ENCODE measurements around the gene ALDH3A2.

ALDH3A2 gene
- 36.7 to 37.8 reads per million in 2 donors for total RNA-seq

DNA sequence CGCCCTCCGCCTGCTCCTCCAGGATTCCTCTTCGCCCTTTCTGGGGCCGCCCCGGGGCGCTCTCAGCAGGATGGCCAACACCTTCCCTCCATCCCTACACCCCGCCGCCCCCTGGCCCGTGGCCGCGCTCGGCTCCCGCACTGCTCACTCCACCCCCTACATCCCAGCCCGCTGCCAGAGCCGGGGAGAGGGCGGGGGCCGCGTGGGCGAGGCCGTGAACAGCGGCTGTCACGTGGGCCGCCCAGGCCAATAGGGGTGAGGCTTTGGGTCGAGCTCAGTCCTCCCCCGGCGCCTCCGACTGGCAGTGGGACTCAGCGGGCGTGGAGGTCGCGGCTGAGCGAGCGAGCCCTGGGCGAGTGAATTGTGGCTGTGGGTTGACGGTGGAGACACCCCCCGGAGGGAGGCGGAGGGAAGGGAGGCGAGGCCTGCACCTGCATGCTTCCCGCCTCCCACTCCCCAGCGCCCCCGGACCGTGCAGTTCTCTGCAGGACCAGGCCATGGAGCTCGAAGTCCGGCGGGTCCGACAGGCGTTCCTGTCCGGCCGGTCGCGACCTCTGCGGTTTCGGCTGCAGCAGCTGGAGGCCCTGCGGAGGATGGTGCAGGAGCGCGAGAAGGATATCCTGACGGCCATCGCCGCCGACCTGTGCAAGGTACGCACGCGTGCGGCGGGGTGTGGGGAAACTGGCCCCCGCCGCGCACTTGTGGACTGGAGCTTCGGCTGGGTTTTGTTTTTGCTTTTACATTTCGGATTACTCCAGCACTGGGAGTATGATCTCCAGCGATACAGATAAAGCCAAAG lies at the start of gene ALDH3A2:
ALDH3A2 (plus strand) TSS at position 277 of the 799 bp plus-strand sequence; CDS start at position 498, 221 bp downstream.
- peak; percentile 90 for DNase-seq

DNA sequence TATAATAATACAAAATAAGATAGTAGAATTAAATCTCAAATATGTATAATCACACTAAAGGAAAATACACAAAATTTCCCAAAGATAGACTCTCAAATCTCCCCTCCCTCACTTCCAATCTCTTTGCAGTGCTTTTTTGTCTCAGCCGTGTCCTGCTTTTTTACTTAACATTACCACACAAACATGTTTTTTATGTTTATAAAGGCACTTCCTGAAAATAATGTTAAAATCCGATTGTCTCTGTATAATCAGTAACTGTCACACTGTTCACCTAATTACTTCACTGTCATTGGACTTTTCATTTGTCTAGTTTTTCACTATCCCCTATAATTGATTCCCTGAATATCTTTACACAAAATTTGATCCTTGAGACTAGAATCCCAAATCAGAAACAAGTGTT lies 38.2 kb upstream of the ALDH3A2 start:
- no peak for DNase-seq

DNA sequence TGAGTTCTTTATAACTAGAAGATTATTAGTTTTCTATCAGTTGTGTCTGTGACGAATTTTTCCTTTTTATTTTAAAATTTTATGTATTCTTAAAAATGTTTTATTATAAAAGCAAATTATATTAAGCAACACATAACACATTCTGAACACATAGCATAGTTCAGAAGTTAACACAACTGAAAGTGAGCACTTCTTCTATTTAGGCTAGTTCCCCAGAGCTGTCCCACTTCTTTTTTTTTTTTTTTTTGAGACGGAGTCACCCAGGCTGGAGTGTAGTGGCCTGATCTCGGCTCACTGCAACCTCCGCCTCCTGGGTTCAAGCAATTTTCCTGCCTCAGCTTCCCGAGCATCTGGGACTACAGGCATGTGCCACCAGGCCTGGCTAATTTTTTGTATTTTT lies 37.7 kb upstream of the ALDH3A2 start:
- no peak for DNase-seq

DNA sequence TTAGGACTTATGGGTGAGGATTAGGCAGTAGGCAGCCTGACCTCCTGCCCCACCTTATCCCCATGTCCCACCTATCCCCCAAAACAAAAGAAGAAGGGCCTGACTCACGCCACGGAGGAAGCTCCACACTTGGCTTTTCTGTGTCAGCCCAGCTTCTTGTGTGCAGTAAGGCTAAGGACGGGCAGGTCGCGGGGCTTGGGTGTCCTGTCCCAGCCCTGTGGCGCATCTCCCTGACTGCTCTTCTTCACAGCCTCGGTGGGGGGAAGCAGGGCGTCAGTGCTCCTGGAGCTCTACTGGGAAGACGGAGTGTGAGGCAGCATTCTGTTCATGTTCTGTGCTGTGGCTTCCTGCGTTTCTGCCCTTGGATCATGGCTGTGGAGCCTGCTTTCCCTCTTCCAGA lies 34.6 kb upstream of the ALDH3A2 start:
- no peak for DNase-seq

DNA sequence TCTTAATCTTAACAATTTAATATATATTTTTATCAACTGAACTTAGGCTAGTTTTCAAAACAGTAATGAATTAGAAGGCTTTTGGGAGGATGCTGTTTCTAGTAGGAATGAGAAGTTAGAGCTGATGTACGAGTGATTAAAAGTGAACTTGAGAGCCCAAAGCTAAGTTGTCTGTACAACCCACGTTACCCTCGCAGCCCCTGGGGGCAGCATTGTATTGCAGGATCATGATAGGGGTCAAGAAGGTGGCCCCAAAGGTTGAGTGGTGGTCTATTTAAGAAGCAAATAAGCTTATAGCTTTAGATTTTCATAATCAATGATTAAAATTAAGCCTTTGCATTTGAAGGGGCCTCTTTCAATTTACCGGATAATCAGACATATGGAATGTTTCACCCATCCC lies 33.7 kb upstream of the ALDH3A2 start:
- no peak for DNase-seq

DNA sequence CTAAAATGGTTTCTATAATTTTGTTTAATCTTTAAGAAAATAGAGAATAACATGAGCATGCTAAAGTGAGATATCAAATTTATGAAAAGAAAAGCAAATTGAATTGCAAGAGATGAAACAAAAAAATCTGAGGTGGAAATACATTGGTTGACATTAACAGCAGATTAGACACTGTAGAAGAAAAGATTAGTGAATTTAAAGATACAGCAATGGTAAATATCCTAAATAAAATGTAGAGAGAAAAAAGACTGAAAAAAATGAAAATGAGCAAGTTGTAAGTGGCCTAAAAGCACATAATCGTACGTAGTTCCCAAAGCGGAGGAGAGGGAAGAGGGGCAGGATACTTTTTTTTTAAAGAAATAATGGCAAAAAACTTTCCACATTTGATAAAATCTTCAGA lies 30.5 kb upstream of the ALDH3A2 start:
- DNase-seq: no peak

DNA sequence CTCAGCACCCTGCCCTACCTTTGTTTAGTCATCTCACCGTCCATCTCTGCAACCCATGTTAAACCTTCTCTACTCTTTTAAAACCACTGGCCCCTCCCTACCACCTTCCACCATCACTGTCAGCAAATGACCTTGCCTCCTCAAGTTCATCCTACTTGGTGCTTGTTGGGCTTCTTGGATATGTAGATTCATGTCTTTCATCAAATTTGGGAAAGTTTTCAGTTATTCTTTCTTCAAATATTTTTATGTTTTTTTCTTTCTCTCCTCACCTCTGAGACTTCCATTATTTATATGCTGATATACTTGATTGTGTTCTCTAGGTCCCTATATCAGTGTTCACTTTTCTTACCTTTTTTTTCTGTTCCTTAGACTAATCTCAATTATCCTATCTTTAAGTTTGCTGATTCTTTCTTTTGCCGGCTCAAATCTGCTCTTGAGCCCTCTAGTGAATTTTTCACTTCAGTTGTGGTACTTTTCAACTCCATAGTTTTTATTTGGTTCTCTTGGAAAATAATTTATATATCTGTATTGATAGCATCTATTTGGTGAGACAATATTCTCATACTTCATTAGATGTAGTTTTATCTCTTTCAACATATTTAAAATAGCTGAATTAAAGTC lies 28.7 kb upstream of the ALDH3A2 start:
- no peak for DNase-seq

DNA sequence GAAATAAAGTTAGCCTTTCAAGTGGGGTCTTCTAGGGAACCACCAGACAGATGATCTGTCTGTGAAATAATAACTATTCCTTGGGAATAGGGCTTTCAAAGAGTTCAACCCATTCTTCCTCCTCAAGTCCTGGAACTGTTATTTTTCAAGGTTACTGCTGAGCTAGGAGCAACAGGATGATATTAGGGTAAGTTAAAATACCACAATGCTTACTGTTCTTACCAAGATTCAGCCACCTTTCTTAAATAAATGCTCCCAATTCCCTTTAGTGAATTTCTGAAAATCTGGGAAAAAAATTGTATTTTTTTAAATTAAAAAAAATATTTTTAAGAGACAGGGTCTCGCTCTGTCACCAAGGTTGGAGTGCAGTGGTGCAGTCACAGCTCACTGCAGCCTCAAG lies 26.9 kb upstream of the ALDH3A2 start:
- no peak for DNase-seq

DNA sequence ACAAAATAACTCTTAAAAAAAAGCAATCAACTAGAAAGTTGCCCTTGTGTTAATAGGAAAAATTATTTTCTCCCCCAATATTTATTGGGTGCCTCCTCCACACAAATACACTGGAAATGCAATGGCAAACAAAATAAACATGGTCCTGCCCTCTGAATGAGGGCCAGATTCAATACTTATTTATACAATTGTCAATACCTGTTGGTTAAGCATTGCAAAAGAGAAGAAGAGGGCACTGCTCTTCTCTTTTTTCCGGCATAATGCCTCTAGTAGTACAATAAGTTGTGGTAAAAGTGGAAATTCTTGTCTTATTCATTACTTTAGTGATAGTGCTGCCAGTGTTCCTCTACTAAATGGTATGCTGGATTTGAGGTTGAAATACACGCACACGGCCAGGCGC lies 22.5 kb upstream of the ALDH3A2 start:
- DNase-seq: no peak

DNA sequence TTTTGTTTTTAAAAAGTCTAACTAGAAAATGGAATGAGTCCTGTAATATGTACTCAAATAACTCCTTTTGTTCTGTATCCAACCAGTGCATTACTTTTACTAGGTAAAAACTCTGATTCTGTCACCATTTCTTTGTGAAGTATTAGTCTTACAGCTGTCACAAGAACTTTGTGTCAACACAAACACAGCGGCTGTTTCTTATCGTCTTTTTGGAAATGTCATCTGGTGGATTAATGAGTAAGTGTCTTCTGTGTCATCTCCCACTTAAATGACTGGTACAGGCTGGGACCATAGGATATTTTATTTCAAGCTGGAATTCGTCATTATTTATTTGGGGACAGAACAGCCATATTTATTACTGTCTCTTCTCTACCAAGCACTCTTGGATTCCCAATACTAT lies 19.1 kb upstream of the ALDH3A2 start:
- DNase-seq: no peak

DNA sequence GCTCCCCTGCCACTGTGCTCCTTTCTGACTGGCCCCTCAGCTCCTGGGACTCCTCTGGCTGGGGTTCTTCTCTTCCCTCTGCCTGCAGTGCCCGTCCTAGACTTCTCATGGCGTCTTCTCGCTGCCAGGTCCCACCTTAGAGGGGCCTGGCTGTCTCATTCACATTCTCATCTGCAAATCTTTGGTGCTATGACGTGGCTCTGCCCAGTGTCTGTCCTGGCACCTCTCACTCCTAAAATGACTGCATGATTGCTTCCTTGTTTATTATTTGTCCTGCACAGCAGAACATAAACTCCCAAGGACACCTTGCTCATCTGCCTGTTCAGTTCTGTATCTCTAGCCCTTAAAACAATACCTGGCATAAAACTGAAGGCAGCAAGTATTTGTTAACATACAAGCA lies 18.5 kb upstream of the ALDH3A2 start:
- no peak for DNase-seq

DNA sequence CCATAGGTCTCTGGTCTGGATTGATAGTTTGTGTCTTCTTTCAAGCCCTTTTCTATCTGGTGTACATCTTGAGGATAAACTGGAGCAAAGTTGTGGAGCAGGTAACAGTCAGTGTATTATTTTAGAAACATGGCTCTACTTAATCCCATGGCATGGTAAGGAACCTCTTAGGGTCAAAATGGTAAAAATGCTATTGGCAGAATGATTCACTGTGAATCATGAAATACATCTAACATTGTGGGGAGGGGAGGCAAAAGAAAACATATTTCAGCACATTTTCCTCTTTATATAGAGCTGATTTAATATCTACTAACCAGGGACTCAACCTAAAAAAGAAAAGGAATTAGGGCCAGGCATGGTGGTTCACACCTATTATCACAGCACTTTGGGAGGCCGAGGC lies 17.9 kb upstream of the ALDH3A2 start:
- no peak for DNase-seq

DNA sequence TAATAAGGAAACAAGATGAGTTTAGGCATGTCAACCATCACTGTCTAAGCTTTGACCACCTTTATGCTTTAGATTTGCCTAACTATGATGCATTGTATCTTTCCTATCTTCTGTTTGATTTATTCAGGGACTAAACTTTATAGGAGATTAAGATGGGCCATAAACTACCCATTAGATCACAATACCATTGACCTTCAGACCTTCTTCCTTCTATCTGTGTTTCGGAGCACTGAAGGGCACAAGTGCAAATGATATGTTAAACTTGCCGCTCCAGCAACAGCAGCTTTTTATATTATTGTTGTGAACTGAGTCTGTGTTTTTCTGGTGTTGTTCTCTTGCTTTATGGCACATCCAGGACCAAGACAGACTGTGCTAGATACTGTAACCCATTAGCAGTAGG lies 16.6 kb upstream of the ALDH3A2 start:
- DNase-seq: no peak

DNA sequence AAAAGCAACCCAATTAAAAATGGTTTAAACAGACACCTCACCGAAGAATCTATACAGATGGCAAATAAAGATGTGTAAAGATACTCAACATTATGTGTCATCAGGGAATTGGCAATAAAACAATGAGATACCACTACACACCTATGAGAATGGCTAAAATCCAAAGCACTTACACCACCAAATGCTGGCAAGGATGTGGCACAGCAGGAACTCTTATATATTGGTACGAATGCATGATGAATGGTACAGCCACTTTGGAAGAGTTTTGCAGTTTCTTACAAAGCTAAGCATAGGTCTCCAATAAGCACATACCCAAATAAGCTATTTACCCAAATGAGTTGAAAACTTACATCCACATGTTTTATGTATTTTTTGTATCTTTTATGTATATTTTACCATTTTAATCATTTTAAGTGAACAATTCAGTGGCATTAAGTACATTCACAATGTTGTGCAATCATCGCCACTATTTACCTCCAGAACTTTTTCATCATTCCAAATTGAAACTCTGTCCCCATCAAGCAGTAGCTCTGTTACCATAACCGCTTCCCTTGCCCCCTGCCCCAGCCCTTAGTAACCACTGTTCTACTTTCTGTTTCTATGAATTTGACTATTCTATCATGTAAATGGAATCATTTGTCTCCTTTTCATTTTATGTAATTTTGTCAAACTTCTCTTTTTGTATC lies 6.7 kb upstream of the ALDH3A2 start:
- DNase-seq: no peak

DNA sequence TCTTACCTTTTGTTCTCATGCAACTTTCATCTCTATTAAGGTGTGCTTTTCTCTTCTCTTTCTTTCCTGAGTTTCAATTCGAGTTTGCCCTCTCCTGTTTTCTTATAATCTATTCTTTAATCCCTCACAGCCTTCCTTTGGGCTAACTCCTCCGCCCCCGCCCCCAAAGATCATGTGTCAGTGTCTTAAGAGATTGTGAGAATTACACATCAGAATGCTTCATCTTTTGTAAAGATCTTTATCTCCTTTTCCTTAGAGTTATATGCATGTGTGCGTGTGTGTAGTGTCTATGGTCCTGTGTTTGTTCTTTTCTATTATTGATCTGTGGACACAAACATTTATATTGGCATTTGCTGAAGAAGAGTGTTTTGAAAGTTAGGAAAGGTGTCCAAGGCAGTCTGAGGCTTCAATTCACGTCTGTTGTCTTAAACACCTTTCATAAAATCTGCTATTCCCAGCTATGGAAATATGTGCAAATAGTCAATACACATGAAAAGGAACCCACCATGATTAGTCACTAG lies 6.1 kb upstream of the ALDH3A2 start:
- DNase-seq: no peak

DNA sequence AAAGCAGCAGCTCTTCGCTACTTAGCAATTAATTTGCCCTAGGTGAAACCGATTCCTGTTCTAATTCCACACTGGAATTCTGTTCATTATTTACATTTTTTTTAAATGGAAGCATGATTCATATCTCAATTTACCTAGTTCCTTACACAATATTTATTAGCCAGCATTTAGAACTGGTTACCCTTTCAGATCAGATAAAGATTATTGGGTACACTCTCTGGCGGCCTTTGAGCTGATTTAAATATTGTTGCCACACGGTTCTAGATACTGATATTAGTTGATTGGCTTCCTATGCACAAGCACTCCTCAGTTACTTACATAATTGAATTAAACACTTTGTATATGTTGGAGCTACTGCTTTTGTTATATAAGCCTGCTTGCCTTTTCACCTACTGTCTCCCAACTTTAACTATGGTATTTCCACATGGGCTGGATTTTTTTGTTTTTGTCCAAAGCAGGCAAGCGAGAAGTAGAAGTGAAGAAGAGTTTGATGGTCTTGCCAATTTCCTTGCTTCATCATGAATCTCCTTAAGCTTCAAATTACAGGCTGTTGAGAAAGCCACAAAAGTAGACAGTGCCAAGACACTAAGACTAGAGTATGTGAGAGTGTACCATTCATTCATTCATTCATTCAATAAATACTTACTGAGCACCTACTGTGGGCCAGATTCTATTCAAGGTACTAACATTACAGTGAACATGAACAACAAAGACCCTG lies 3.9 kb upstream of the ALDH3A2 start:
- DNase-seq: no peak

DNA sequence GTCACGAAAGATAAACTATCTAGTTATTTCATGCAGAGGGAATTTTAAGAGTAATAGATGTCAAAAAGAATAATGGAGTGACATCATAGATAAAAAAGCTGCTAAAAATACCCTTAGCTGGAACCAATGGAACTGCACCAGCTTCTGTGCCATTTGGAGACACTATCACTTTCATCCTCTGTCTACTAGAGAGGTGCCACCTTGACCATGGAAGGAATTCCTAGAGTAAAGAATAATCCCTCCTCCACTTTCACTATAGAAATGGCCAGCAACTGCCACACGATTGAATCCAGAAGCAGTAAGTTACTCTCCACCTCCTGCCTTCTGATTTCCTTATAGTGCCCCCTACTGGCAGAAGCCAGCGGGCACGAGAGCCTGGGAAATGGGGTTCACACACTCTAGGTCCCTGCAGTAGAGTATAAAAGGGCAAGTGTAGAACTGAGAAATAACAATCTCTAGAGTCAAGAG lies 2.8 kb upstream of the ALDH3A2 start:
- DNase-seq: peak; percentile 25

DNA sequence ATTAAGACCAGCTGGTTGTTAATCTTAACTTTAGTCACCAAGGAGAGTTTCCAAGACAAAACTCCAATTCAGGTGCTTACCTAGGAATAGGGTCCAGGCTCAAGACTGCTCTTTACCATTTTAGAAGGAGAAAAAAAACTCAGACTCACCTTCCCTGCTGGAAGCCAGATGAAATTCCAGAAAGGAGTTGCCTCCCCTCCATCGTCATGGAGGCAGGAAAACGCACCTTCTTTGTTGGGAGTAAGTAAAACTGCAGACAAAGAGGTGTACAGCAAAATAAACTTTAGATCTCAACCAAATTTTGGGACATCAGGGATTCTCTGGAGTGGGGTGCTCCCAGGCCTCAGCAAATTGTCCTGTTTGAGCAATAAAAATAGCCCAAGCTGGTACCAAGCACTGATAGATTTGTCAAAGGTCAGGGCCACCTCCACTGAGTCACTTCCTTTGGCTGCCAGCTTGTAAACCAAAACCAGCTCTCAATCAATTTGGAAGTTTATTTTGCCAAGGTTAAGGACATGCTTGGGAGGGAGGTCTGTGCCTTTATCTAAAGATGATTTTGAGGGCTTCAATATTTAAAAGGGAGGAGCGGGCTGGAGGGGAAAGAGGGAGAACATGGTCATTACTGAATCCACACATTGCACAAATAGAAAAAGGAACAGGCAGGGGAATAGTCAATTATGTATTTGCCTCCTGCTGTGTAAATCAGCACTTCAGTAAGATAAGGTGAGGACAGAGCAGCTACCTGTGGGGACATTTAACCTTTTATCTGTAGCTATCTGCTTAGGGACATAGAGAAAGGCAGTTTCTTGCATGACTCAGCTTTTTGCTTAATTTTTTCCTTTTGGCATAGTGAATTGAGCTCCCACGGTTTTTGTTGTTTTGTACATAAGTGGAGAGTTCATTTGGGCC lies 1.5 kb upstream of the ALDH3A2 start:
- DNase-seq: no peak

DNA sequence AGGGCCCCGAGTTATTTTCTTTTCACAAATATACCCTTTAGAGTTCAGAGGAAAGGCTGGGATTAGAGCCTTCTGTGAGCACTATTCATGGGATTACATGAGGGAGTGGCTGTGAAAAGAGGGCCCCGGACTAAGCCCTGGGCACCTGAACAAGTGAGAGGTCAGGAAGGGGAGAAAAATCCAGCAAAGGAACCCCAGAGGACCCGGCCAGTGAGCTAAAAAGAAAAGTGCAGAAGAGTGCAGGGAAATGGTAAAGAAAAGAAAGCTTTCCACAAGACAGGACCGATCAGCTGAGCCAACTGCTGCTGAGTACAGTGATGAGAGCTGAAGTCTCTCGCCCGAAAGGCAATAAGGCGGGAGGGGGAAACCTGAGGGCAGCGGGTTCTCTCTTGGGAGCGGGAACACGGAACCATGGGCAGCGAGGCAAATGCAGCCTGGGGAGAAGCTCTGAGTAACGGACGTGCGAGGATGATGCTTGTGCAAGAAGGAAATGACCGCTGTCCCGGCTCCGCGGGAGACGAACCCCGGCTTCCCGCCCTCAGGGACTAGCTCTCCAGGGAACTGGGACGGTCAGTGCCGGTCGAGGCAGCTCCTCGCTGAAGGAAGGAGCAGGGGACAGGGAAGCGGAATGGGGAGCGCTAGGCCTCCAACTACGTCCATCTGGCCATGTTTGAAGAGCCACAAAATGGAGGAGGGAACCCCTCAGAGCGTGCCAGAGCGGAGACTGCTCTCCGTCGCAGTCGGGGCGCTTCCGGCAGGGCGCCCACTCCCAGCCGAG lies 665 bp upstream of the ALDH3A2 start:
- peak; percentile 16 for DNase-seq

DNA sequence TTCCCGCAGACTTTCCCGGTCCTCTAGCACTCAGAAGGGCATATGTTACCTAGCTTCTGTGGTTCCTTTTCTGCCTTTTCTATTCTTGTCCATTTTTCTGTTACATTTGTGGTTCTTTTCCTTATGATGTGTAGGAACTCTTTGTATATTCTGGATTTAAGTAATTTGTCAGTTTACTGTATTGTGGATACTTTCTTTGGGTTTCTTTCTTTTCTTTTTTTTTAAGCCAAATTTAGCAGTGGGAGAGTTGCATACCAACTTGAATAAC lies 657 bp downstream of the ALDH3A2 start:
- no peak for DNase-seq

DNA sequence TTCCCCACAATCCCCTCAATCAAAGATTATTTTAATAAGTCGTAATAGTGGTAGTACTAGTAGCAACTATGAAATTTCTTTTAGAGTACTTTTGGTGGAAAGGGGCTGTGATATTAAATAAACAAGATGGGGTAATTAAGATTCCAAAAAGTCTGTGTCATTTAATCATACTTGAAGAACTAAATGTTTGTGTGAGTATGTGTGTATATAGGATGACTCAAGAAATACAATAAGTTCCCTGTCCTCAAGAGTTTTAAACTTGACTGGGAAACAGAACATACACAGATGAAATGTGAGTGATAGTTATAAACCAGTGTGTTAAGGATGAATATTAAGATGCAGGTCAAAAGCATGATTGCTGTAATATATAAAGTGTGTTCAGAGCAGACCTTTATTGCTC lies 2.3 kb downstream of the ALDH3A2 start:
- DNase-seq: no peak

Data from T-helper 9 cell (primary cell).